ENCODE results near the gene ARHGAP20. TPM values are rescaled to one million over a fixed set of nuclear protein-coding genes. Genes with fewer than 3 reads are reported as not detected.

ARHGAP20 gene
- total RNA-seq, 4 donors from 2014 or later, result 10.5 to 19.5 (median 11.8) TPM

GRCh38 chr11:110757962-110758755 is 45.9 kb upstream of the ARHGAP20 start:
- intact Hi-C loops (cut with DNase I), result no loop called here

GRCh38 chr11:110757066-110757465 is 44.8 kb upstream of the ARHGAP20 start:
- 84 to 89% methylated on average over 5 of the region's 5 CpGs for WGBS, 2 donors

More at GRCh38 chr11:110757962-110758755, 45.9 kb upstream of the ARHGAP20 start:
- Histone ChIP-seq H3K27ac (no peak overlapping the region), H3K9me3 (no peaks in the 10 kb centered on the region), H3K27me3 (no peaks in the 10 kb centered on the region), H3K4me3 (replicated peaks in 1 of 3) (no peak overlapping the region), H3K4me1 (peaks cover 19 to 29% of the 10 kb centered on the region in 2 donors), H3K36me3 (no peaks in the 10 kb centered on the region)
- no peak for DNase-seq
- 86 to 93% methylated on average over 2 of the region's 2 CpGs for WGBS, 2 donors
- TF ChIP-seq POLR2A (IDR thresholded peaks at IDR 0.05), result no peak
- TF ChIP-seq, protein P1, sequence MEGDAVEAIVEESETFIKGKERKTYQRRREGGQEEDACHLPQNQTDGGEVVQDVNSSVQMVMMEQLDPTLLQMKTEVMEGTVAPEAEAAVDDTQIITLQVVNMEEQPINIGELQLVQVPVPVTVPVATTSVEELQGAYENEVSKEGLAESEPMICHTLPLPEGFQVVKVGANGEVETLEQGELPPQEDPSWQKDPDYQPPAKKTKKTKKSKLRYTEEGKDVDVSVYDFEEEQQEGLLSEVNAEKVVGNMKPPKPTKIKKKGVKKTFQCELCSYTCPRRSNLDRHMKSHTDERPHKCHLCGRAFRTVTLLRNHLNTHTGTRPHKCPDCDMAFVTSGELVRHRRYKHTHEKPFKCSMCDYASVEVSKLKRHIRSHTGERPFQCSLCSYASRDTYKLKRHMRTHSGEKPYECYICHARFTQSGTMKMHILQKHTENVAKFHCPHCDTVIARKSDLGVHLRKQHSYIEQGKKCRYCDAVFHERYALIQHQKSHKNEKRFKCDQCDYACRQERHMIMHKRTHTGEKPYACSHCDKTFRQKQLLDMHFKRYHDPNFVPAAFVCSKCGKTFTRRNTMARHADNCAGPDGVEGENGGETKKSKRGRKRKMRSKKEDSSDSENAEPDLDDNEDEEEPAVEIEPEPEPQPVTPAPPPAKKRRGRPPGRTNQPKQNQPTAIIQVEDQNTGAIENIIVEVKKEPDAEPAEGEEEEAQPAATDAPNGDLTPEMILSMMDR (IDR thresholded peaks at IDR 0.05), result no peak

GRCh38 chr11:110755941-110756340 is 43.7 kb upstream of the ARHGAP20 start:
- 83 to 84% methylated on average over 3 of the region's 3 CpGs for WGBS, 2 donors
- H3K27ac ChIP-seq, result no peak overlapping the region
- no peak overlapping the region for H3K4me3 ChIP-seq (replicated peaks in 1 of 3)
- no peaks in the 10 kb centered on the region for H3K9me3 ChIP-seq
- no peaks in the 10 kb centered on the region for H3K36me3 ChIP-seq
- no peak for DNase-seq
- peaks cover 5 to 13% of the 10 kb centered on the region in 2 donors for H3K4me1 ChIP-seq
- TF ChIP-seq, protein P1 (IDR thresholded peaks at IDR 0.05), result no peak
- TF ChIP-seq POLR2A (IDR thresholded peaks at IDR 0.05), result no peak
- H3K27me3 ChIP-seq, result no peaks in the 10 kb centered on the region
- intact Hi-C loops (cut with DNase I), result no loop called here

More at GRCh38 chr11:110757066-110757465, 44.8 kb upstream of the ARHGAP20 start:
- intact Hi-C loops (cut with DNase I), result no loop called here
- Histone ChIP-seq H3K27me3 (no peaks in the 10 kb centered on the region), H3K4me1 (peaks cover 10 to 18% of the 10 kb centered on the region in 2 donors), H3K9me3 (no peaks in the 10 kb centered on the region), H3K36me3 (no peaks in the 10 kb centered on the region), H3K4me3 (replicated peaks in 1 of 3) (no peak overlapping the region), H3K27ac (no peak overlapping the region)
- TF ChIP-seq, protein P1 (IDR thresholded peaks at IDR 0.05), result no peak
- no peak for TF ChIP-seq POLR2A (IDR thresholded peaks at IDR 0.05)
- DNase-seq, result no peak

GRCh38 chr11:110752890-110753289 is 40.7 kb upstream of the ARHGAP20 start:
- no peak overlapping the region for H3K27ac ChIP-seq
- H3K4me3 ChIP-seq (replicated peaks in 1 of 3), result no peak overlapping the region
- no peaks in the 10 kb centered on the region for H3K36me3 ChIP-seq
- TF ChIP-seq POLR2A (IDR thresholded peaks at IDR 0.05), result no peak
- TF ChIP-seq, protein P1 (IDR thresholded peaks at IDR 0.05), result no peak
- intact Hi-C loops (cut with DNase I), result no loop called here
- DNase-seq, result no peak
- no peaks in the 10 kb centered on the region for H3K4me1 ChIP-seq
- H3K9me3 ChIP-seq, result no peaks in the 10 kb centered on the region
- no peaks in the 10 kb centered on the region for H3K27me3 ChIP-seq

DNA sequence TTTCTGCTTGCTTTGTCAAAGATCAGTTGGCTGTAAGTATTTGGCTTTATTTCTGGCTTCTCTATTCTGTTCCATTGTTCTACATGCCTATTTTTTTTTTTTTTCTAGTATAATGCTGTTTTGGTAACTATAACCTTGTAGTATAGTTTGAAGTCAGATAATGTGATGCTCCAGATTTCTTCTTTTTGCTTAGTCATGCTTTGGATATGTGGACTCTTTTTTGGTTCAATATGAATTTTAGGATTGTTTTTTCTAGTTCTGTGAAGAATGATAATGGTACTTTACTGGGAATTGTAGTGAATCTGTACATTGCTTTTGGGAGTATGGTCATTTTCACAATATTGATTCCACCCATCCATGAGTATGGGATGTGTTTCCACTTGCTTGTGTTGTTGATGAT is 37.9 kb upstream of the ARHGAP20 start:
- no peak for TF ChIP-seq POLR2A (IDR thresholded peaks at IDR 0.05)
- TF ChIP-seq, protein P1 (IDR thresholded peaks at IDR 0.05), result no peak
- Histone ChIP-seq H3K9me3 (no peaks in the 10 kb centered on the region), H3K27ac (no peak overlapping the region), H3K36me3 (no peaks in the 10 kb centered on the region), H3K4me1 (no peaks in the 10 kb centered on the region), H3K4me3 (replicated peaks in 1 of 3) (no peak overlapping the region), H3K27me3 (no peaks in the 10 kb centered on the region)
- no peak for DNase-seq
- intact Hi-C loops (cut with DNase I), result no loop called here

All from thyroid gland (tissue), 4 donors.